Activated CD4-positive, alpha-beta T cell treated with anti-CD3 and anti-CD28 coated beads for 36 hours (primary cell): ENCODE measurements around the gene CPT1A. TPM values are rescaled to one million over a fixed set of nuclear protein-coding genes. Genes with fewer than 3 reads are reported as not detected.

ENCODE experiments used
- ATAC-seq: fragments of 200-7000 bp; cut with Tn5 transposase; one replicate; pipeline ENCODE4 v1.10.0; 2021; ENCODE audit warnings: mild to moderate bottlenecking, moderate library complexity
- CTCF ChIA-PET: fragments of 350-600 bp; sonication (Branson Sonifier 250); formaldehyde crosslinking; loops from one replicate; lab custom pipeline; 2021; ENCODE audit warnings: antibody characterized with exemption; lab: Charles Lee
- POLR2A ChIA-PET: fragments of 350-600 bp; sonication (Branson Sonifier 250); formaldehyde crosslinking; loops from one replicate; lab custom pipeline; 2021; ENCODE audit warnings: antibody characterized with exemption, inconsistent platforms; lab: Charles Lee
- DNase-seq: peaks from one replicate; pipeline ENCODE4 v3.0.0-alpha.2; 2020
- H3K27ac Mint-ChIP-seq: one replicate; pipeline ENCODE4 v1.8.0; 2021; ENCODE audit warnings: mixed read lengths
- H3K27me3 Mint-ChIP-seq: one replicate; pipeline ENCODE4 v1.8.0; 2021; ENCODE audit warnings: mixed read lengths
- H3K36me3 Mint-ChIP-seq: one replicate; pipeline ENCODE4 v1.8.0; 2021; ENCODE audit warnings: low read depth, mixed read lengths
- H3K4me1 Mint-ChIP-seq: one replicate; pipeline ENCODE4 v1.8.0; 2021; ENCODE audit warnings: mixed read lengths
- H3K4me3 Mint-ChIP-seq: one replicate; pipeline ENCODE4 v1.8.0; 2021; ENCODE audit warnings: mild to moderate bottlenecking, moderate library complexity, mixed read lengths
- H3K9me3 Mint-ChIP-seq: one replicate; pipeline ENCODE4 v1.8.0; 2021; ENCODE audit warnings: low read depth, mixed read lengths
- intact Hi-C, 2 experiments: fragments of 100-400 bp; cut with DNase I in 1 of 2; cut with micrococcal nuclease in 1 of 2; formaldehyde crosslinking; loops; one replicate each; pipeline versions ENCODE4 v1.14.2 to v1.15.1; 2022 to 2024; cut with DNase I, micrococcal nuclease
- total RNA-seq, 2 experiments: library from RNA; stranded (reverse); gene quantifications; one replicate each; pipeline ENCODE4 v1.2.3, GENCODE V29; 2021

CPT1A gene
- total RNA-seq, 2 experiments from 2014 or later = 23.3 to 25.4 TPM

GRCh38 chr11:68722143-68722542 is 119.6 kb downstream of the CPT1A start:
- no peak overlapping the region for H3K4me3 Mint-ChIP-seq
- intact Hi-C loops = no loop called here
- no peak overlapping the region for H3K27ac Mint-ChIP-seq
- DNase-seq (no peak), ATAC-seq (no peak)
- peaks cover 10% of the 10 kb centered on the region for H3K36me3 Mint-ChIP-seq
- H3K9me3 Mint-ChIP-seq = peaks cover 10% of the 10 kb centered on the region
- peaks cover 2% of the 10 kb centered on the region for H3K27me3 Mint-ChIP-seq
- ChIA-PET POLR2A (no interaction called here), CTCF (no interaction called here)
- no peaks in the 10 kb centered on the region for H3K4me1 Mint-ChIP-seq

- no peaks in the 10 kb centered on the region for H3K4me1 Mint-ChIP-seq
- H3K4me3 Mint-ChIP-seq = no peak overlapping the region
- peaks cover 2% of the 10 kb centered on the region for H3K27me3 Mint-ChIP-seq
- ChIA-PET CTCF (no interaction called here), POLR2A (no interaction called here)
- peaks cover 10% of the 10 kb centered on the region for H3K9me3 Mint-ChIP-seq
- no peak for DNase-seq
- H3K27ac Mint-ChIP-seq = no peak overlapping the region
- ATAC-seq = no peak
- intact Hi-C loops = no loop called here
- H3K36me3 Mint-ChIP-seq = peaks cover 10% of the 10 kb centered on the region
Measured at GRCh38 chr11:68721075-68721474, 120.6 kb downstream of the CPT1A start.

GRCh38 chr11:68715456-68716122 is 126.1 kb downstream of the CPT1A start:
- no peaks in the 10 kb centered on the region for H3K27me3 Mint-ChIP-seq
- peaks cover 10% of the 10 kb centered on the region for H3K9me3 Mint-ChIP-seq
- H3K36me3 Mint-ChIP-seq = peaks cover 10% of the 10 kb centered on the region
- CTCF ChIA-PET = no interaction called here
- no peak overlapping the region for H3K27ac Mint-ChIP-seq
- DNase-seq = no peak
- H3K4me1 Mint-ChIP-seq = no peaks in the 10 kb centered on the region
- POLR2A ChIA-PET = no interaction called here
- ATAC-seq = no peak
- H3K4me3 Mint-ChIP-seq = no peak overlapping the region
- intact Hi-C loops = no loop called here

DNA sequence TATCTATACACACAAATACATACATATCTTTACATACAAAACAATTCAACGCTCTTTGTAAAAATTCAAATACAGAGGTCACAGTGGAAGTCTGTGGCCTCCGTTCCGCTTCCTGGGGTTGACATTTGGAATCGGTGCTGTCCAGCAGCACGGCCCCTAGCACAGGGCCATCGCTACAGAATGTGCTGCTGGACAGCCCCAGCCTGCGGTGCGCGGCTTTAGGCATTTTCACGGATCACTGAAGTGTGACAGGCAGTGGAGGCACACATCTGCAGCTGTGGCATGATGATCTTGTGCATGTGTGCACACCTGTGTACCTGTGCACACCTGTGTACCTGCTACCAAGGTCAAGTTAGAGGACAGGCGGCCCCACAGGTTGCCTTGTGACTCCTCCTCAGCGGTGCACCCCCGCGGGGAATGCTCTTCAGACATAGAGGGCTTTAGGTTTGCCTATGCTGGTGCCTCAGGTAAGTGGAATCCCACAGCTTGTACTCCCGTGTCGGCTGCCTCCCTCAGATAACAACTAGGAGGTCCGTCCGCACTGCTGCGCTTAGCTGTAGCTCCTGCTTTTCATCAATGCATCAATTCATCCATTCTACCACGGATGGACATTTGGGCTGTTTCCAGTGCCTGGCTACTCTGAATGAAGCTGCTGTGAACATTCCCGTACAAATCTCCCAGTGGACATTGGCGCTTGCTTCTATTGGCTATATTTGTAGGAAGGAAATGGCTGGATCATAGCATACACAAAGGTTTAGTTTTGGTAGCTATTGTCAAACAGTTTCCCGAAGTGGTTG is 127.5 kb downstream of the CPT1A start:
- Mint-ChIP-seq H3K27me3 (no peaks in the 10 kb centered on the region), H3K9me3 (peaks cover under 1% of the 10 kb centered on the region)
- POLR2A ChIA-PET = no interaction called here

GRCh38 chr11:68711114-68711513 is 130.6 kb downstream of the CPT1A start:
- no peak for ATAC-seq
- H3K4me1 Mint-ChIP-seq = no peaks in the 10 kb centered on the region
- intact Hi-C loops = no loop called here
- no peaks in the 10 kb centered on the region for H3K36me3 Mint-ChIP-seq
- no peaks in the 10 kb centered on the region for H3K27me3 Mint-ChIP-seq
- no peak overlapping the region for H3K27ac Mint-ChIP-seq
- DNase-seq = no peak
- ChIA-PET POLR2A (no interaction called here), CTCF (no interaction called here)
- no peaks in the 10 kb centered on the region for H3K9me3 Mint-ChIP-seq
- H3K4me3 Mint-ChIP-seq = no peak overlapping the region

More for the DNA sequence above, 127.5 kb downstream of the CPT1A start:
- intact Hi-C loops = no loop called here
- Mint-ChIP-seq H3K4me3 (no peak overlapping the region), H3K4me1 (no peaks in the 10 kb centered on the region), H3K27ac (no peak overlapping the region), H3K36me3 (peaks cover 3% of the 10 kb centered on the region)
- ATAC-seq = no peak
- no peak for DNase-seq
- CTCF ChIA-PET = no interaction called here

- no peaks in the 10 kb centered on the region for H3K4me1 Mint-ChIP-seq
- POLR2A ChIA-PET = no interaction called here
- no peaks in the 10 kb centered on the region for H3K9me3 Mint-ChIP-seq
- H3K27ac Mint-ChIP-seq = no peak overlapping the region
- H3K4me3 Mint-ChIP-seq = no peak overlapping the region
- no peak for ATAC-seq
- DNase-seq = no peak
- H3K27me3 Mint-ChIP-seq = no peaks in the 10 kb centered on the region
- H3K36me3 Mint-ChIP-seq = no peaks in the 10 kb centered on the region
- CTCF ChIA-PET = no interaction called here
- intact Hi-C loops = no loop called here
Measured at GRCh38 chr11:68710409-68710808, 131.3 kb downstream of the CPT1A start.

DNA sequence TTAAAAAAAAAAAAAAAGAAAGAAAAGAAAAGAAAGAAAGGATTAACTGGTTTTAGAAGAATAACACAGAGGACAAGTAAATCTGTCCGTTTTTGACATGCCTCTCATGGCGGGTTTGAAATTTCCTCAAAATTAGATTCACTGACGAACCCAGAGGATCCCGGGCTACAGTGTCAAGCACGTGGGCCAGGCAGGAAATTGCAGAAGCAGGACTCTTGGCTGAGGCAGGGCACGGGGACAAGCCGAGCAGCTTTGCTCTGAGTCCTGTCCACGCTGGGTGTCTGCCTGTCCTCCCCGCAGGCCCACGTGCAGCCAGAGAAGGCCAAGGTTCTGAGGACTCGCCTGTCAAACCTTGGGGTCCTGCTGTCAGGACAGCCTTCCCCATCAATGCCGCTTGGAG is 132.7 kb downstream of the CPT1A start:
- H3K9me3 Mint-ChIP-seq = no peaks in the 10 kb centered on the region
- ChIA-PET CTCF (no interaction called here), POLR2A (no interaction called here)
- ATAC-seq = no peak
- H3K4me3 Mint-ChIP-seq = no peak overlapping the region
- H3K4me1 Mint-ChIP-seq = no peaks in the 10 kb centered on the region
- H3K27me3 Mint-ChIP-seq = no peaks in the 10 kb centered on the region
- H3K36me3 Mint-ChIP-seq = no peaks in the 10 kb centered on the region
- H3K27ac Mint-ChIP-seq = no peak overlapping the region
- intact Hi-C loops = no loop called here
- no peak for DNase-seq

GRCh38 chr11:68707527-68707926 is 134.2 kb downstream of the CPT1A start:
- Mint-ChIP-seq H3K36me3 (no peaks in the 10 kb centered on the region), H3K27ac (no peak overlapping the region), H3K4me1 (no peaks in the 10 kb centered on the region), H3K27me3 (peaks cover 2% of the 10 kb centered on the region), H3K9me3 (no peaks in the 10 kb centered on the region), H3K4me3 (no peak overlapping the region)
- CTCF ChIA-PET = no interaction called here
- intact Hi-C loops = no loop called here
- DNase-seq (no peak), ATAC-seq (no peak)
- POLR2A ChIA-PET = no interaction called here

- intact Hi-C loops = no loop called here
- peaks cover 2% of the 10 kb centered on the region for H3K27me3 Mint-ChIP-seq
- no peak for DNase-seq
- H3K4me3 Mint-ChIP-seq = no peak overlapping the region
- ChIA-PET CTCF (no interaction called here), POLR2A (no interaction called here)
- H3K27ac Mint-ChIP-seq = no peak overlapping the region
- H3K4me1 Mint-ChIP-seq = no peaks in the 10 kb centered on the region
- ATAC-seq = no peak
- no peaks in the 10 kb centered on the region for H3K9me3 Mint-ChIP-seq
- no peaks in the 10 kb centered on the region for H3K36me3 Mint-ChIP-seq
Measured at GRCh38 chr11:68704887-68705286, 136.8 kb downstream of the CPT1A start.

Other genes starting within 250 kb of the CPT1A start
- gene GAL, start 157.4 kb downstream of the CPT1A start, total RNA-seq = 1 to 10 TPM; 2.2 to 2.5 TPM
- gene TESMIN, start 90.4 kb downstream of the CPT1A start, total RNA-seq = 1 to 10 TPM; 2.9 to 3.5 TPM
- 100 to 1,000 TPM; 100 to 102 TPM for gene MRPL21, start 61.9 kb upstream of the CPT1A start, total RNA-seq
- gene IGHMBP2, start 62.0 kb upstream of the CPT1A start, total RNA-seq = 10 to 100 TPM; 20.9 to 25.4 TPM
- not detected for gene MRGPRD, start 139.1 kb upstream of the CPT1A start, total RNA-seq
- not detected for gene MRGPRF, start 171.3 kb upstream of the CPT1A start, total RNA-seq
- 10 to 100 TPM in 1 of 2 experiments, 1 to 10 TPM in 1; 7.4 to 10.4 TPM for gene TPCN2, start 207.0 kb upstream of the CPT1A start, total RNA-seq